GM18870 (cell line): ENCODE data around the gene HOXC12.

Source experiments
- ATAC-seq: cut with Tn5 transposase; IDR thresholded peaks from one replicate; pipeline ENCODE4 v1.9.1; 2021; ENCODE audit warnings: moderate library complexity; ENCODE audit not compliant: unreplicated experiment

Gene HOXC12

DNA sequence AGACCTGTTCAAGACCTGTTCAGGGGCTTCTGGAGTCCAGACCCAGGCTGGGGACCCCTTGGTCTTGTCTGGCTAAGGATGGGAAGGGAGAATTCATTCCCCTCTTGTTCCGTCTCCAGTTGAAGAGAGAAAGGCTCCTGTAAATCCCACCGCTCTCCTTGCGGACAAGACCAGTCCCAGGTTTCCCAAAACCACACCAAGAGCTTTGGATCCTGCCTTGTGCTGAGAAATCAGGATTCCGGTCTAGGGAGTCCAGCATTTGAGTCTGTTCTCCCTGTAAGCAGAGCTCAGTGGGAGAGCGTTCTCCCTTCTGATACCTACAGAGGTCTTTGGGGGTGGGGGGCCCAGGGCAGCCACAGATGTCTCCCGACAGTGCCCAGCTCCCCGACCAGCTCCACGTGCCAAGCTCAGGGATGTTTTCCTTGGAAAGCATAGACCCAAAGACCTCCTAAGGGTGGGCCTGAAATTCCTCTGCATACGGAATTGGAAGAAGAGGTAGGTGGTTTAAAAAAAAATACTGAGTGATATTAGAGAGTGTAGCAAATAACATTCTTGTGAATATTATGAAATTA, 14.2 kb upstream of the HOXC12 start:
- no peak for ATAC-seq

DNA sequence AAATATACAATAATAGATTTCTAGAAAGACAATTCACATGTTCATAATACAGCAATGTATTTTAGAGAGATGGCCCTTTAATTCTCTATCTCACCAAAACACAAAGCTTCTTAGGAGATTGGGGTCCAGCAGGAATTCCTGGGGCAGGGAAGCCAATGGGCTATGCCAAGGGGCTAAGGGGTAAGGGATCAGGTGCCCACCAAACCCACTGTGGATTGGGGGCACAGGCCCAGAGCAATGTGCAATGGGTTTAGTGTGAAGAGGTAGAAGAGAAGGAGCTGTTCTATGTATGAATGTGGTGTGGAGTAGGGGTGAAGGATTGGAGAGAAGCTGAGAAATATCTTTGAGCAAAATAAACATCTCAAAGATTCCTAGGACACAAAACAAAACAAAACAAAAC, 13.5 kb upstream of the HOXC12 start:
- ATAC-seq = no peak

DNA sequence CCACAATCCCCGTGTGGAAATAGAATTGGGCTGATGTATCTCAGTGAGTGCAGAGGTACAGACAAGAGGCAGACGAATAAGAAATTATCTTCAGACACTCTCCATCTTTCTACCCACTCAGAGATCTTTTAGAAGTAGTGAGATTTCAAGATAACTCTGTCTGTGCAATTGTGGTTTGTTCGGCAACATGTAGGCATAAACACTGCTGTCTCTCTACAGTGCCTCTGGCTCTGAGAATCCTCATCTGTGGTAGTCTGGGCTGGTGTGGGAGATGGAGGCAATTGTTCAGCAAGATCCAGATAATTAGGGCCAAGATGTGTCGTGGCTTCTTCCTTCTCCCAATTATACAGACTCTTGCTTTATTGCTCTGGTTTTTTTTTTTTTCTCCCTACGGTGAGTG, 13.0 kb upstream of the HOXC12 start:
- no peak for ATAC-seq

DNA sequence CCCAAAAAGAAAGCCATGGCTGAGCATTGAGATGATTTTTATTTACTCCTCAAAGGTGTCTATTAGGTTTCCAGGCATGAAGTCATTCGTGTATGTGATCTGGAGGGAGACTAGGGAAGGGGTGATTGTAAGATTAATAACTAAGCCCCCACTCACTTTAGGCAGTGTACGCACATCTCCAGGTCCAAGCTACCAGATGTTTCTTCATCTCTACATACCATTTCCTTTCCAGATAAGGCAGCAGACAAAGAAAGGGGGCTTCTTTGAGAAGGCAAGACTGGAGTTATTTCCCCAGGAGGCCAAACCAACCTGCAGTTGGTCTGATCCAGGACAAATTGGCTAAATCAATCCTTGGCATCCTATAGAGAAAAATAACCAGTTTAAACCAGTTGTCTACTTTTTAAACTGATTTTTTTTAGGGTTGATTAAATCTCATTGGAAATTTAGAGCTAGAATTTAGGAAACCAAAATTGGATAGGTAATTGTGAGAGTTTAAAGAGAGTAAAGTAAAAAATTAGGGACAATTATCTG, 12.2 kb upstream of the HOXC12 start:
- ATAC-seq = no peak

DNA sequence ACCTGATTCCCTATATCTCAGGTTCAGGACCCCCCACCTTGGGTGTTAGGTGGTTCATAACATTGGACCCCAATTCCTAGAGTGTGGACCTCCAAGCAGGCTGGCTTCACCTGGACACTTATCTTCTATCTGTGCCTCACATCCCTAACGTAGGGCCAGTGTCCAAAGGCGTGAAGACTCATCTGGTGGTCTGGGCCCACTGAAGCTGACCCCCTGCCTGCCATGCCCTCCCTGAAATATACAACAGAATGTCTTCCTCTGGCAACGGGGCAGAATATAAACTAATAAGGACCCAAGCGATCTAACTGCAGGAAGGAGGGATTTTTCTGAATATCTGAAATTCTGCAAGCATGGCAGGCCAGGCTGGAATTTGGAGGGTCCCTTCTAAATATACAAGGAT, 10.5 kb upstream of the HOXC12 start:
- no peak for ATAC-seq

DNA sequence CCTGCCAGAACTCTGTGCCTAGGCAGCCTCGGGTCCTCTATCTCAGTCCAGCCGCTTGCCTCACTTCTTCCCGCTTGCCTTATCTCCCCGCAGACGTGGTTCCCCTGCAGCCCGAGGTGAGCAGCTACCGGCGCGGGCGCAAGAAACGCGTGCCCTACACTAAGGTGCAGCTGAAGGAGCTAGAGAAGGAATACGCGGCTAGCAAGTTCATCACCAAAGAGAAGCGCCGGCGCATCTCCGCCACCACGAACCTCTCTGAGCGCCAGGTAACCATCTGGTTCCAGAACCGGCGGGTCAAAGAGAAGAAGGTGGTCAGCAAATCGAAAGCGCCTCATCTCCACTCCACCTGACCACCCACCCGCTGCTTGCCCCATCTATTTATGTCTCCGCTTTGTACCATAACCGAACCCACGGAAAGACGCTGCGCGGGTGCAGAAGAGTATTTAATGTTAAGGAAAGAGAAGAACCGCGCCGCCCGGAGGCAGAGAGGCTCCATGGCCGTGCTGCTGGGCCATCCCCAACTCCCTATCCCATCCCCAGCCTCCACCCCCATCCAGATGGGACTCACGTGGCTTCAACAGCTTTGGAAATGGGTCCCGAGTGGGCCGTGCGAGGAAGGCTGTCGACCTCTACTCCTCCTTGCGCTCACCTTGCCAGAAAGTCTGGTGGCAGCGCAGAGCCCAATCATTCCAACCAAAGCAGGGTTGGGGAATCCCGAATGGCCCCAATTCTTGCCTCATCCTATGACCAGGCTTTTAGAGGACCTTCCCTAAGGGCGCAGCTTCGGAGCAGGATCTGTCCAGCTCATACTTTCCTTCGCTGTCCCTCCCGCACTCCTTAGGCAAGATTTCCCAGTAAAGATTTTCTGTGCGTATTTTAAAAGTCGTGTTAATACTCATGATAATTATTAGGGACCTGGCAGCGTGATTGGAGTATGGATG, 9.5 kb upstream of the HOXC12 start:
- ATAC-seq = no peak

DNA sequence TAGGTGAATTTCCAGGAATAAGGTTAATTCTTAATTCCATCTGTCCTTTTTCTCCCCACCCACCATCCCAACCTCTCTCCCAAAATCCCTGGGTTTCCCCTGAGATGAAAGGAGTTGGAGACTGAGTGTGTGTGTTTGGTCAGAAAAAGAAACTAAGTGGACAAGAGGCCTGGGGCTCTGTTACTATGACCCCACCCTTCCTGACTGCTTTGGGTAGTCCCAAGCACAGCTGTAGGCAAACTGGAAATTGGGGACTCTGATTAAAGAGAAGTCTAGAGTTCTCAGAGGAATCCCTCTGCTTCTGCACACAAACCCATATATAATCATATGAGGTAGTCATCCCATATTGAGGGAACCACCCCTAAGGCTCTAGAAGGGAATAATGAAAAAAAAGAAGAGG, 7.0 kb upstream of the HOXC12 start:
- ATAC-seq = no peak

DNA sequence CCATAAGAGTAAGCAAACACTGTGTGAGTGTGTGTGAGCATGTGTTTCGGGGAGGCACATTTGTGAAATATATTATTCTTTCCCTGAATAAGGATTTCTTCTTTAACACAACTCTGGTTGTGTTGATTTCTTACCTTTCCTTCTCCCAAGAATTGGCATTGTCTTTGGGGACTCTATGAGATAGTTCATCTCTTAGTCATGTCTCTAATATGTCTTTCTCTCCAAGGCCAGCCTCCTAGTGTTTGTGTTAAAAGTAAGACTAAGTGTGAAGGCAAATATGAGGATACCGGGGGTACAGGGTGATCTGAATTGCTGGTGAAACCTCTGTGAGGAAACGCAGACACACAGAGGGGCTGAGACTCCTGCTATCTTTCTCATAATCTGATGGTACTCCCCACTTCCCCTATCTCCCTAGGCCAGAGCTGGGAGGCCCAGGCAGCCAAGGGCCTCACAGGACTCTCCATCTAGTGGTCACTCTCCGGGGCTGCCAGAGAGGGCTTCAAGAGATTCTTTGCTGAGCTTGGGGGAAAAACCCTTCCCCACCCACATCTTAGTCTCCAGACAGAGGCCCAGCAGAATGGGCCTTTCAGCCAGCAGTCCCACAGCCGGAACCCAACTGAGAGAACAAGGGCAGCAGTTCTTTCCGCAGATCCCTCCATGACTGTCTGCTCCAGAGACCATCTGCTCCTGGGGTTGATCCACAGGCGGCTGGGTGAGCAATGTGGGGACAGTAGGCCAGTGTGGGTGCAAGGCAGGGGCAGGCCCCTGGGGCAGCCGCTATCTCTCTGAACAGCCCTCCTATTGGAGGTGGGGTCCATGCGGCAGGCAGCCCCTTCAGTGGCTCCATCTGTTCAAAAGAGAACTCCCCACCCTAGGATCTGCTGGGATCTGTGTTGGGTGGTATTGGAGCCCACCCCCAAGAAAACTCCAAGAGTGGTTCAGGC, 5.8 kb upstream of the HOXC12 start:
- no peak for ATAC-seq

DNA sequence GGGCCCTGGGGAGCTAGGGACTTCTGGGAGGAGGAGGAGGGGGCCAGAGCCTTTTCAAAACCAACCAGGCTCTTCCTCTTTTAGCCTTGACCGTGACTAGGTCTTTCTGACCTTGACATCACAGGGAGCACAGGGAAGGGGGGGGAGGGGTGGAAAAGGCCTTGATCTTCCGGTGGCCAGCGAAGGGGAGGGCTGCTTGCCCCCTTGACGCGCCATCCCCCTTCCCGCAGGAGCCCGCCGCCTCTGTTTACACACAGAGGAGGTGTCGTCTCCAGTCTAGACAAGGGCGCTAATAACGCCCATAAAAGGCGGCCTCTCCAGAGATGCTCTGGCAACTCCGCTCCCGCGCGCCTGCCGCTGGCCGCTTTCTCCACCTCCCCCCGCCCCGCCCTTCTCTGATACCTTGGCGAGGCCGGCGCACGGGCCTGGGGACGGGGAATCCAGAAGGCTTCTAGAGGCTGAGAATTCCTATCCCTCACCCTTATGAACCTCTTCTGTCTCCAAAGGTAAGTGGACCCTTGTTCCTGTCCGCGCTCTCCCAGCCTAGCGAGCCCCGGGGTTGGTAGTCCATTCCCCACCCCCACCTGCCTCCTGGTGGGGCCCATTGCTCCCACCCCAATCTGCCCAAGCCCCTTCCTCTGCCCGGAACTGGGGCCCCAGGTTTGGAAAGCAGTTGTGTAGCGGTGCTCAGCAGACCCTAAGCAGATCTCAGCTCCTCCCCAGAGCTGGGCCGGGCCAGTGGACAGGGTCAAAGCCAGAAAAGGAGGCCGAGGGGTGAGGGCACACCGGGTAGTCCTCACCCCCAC, 4.9 kb upstream of the HOXC12 start:
- no peak for ATAC-seq

DNA sequence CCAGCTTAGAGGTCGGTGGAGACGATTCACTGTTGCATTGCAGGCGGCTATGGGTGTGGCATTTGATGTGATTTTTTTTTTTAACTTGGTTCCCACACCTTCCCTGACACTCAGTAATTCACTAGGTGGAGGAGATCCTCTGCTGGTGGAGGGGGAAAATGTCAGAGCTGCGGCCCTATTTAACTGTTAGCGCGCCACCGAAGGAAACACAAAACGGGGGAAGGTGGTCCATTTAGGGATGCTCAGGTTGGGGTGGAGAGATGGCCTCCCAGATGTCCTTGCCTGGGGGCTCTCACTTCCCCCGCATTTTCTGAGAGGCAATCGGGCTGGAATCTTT, 4.3 kb upstream of the HOXC12 start:
- ATAC-seq = no peak

DNA sequence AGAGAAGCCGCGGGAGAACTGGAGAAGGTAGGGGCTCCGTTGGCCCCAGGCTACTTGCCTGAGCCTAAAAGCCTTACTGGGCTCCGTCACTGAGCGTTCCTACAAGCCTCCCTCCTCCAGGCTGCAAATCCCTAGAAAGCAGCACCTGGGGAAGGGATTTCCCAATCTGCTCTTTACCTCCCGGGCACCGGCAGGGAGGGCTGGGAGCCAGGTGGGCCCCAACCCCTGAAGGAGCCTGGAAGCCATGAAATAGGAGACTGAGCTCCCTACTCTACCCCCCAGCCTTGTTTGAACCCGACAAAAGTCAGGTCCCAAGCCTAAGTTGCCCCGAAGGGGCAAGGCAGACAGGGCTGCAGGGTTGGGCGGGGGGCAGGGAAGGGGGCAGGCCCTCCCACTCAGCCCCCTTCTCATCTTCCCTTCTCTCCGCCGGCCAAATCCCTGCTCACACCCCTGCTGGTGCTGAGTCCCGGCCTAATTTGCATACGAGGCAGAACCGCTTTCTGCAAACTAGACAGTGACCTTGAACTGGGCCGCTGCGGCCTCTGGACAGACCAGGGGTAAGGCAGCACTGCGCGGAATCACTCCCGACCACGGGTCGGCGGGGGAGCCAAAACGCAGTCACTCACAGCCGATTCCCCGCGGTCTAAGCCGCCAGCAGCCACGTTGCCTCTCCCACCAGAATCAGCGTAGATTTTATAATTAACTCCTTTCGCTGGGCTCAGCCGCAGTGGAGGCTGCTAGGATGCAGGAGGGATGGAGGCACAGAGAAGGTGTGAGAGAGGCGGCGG, 3.7 kb upstream of the HOXC12 start:
- no peak for ATAC-seq

DNA sequence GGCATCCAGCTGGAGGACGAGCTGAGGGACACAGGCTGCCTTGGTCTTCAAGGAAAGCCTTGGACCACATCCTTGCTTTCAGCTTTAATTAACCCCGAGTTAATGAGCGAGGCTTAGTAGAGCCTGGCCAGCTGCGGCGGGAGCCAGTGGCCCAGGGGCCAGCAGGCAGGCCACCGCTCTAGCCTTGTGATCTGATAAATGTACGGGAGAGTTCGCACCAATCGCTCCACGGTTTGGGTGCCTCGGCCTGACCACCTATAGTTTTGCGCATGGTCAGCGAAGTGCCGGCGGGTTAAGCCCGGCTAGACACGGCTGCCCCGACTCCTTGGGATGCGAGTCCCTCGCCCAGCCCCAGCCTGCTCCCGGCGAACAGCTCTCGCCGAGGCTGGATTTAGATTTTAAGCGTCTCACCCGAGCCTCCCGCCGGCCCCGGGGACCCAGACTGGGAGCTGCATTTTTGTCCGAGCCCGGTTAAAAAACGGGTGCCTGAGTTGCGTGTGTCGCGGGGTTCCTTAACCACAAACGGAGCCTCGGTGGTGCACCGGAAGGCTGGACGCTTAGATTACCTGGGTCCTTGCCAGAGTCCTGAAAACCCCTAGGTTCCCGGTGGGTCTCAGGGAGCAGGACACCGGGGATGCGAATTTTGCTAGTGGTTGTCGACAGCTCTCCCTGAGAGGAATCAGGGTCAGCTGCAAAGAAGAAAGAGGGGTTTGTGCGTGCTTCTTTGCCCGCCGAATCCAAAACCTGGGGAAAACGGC, 2.9 kb upstream of the HOXC12 start:
- ATAC-seq = no peak

DNA sequence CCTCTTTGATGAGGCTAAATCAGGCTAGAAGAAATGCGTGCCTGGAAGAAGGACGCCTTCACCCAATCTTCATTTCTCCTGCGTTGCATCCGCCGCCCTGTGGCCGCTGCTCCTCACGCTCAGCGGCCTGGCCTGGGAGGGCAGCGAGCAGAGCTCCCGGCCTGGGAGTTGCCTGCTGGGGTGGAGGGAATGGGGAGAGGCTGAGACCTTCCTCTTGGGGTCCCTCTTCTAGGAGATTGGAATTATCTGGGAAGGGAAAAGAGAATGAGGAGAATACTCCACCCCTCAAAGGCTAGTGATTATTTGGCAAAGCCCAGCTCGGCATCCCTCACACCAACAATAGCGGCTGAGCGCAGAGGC, 2.4 kb upstream of the HOXC12 start:
- no peak for ATAC-seq

DNA sequence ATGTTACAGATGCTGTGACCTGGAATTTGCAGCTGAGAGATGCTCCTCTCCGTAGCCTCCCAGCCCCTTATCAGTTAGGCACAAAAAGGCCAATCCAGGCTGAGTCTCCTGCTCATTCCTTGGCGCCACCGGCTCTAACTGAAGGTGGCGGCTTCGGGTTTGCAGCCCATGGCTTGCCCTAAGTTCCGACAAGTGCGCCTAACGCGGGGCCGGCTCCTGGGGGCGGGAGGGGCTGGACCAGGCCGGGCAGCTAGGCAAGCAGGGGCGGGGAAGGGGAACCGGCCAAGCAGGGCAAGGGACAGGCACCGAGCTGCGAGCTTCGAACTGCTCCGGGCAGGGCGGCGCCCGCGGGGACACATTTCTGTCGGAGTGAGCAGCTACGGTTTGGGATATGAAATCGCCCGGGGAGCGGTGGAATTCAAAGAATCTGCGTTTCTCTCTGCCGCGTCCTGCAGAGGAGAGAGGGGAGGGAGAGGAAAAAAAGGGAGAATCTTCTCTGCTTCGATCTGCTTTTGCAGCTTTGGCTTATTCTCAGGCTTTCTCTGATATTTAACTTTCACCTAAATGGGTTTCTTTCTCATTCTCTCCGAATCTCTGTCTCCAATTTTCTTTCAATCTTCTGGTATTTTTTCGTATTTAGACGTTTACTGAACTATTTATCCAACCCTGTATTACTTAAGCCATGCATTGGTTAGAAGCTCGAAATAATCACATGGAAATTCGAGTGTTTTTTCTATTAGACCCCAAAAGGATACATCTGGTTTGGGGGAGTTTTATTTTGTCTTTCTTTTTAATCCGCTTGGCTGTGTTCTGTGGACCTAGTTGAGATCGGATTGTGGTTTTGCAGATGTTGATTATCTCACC, 1.6 kb upstream of the HOXC12 start:
- ATAC-seq = no peak

DNA sequence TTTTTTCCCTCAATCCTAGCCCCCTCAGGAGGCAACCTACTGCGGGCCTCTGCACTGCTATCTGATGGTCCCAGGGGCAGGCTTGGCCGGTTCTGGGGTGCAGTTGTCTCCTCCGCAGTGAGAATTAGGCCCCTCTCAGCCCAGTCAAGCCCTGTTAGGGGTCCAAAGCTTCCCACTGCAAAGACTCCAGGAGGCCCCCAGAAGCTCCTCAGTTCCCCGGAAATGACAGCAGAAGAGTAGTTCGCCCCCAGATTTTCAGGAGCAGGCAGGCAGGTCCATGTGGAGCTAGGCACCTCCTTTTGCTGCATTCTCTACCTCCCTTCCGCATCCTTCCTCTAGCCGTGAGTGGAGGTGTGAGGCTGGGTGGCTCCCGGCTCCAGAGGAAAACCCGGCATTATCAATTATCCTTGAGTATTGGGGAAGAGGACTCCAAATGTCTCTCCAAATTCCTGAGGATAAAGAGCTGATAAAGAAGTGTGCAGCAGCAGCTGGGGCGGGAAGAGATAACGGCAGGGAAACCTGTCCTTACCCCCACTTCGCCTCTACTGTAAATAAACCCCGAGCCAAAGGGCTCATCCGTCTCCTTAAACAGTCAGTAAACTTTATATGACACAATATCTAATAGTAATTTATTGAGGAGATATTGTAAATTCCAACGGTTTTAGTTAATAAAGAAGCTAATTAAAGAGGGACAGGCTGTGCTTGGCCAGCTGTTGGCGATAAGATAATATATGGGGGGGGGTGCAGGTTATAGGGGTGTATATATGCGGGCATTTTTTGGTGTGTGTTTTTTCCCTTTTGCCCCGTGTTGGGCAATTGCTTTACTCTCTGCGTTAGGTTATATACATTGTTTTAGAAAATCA, 641 bp upstream of the HOXC12 start:
- ATAC-seq = no peak

DNA sequence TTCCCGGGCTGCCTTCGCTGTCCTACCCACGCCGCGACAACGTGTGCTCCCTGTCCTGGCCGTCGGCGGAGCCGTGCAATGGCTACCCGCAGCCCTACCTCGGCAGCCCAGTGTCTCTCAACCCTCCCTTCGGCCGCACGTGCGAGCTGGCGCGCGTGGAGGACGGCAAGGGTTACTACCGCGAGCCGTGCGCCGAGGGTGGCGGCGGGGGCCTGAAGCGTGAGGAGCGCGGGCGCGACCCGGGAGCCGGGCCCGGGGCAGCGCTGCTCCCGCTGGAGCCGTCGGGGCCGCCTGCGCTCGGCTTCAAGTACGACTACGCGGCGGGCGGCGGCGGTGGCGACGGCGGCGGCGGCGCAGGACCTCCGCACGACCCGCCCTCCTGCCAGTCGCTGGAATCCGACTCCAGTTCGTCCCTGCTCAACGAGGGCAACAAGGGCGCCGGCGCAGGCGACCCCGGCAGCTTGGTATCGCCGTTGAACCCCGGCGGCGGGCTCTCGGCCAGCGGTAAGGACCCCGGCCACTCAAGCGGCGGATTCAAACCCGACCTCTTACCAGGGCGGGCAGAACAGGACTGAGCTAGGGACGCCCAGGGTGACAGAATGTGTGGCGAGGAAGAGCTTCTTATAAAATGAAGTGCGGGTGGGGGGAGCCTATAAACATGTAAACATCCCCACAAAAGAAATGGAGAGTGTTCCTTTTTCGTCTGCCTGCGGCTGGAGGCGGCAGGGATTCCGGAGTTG, 503 bp downstream of the HOXC12 start:
- ATAC-seq = no peak
